ENCODE data around the gene LIMS1.
"Not testable (repeated sequence)": the region's sequence is repeated elsewhere in the genome, so short reads cannot be mapped to it uniquely, and the experiment has no call there.

LIMS1 gene

GRCh38 chr2:108670282-108670681 is 136.0 kb downstream of the LIMS1 start:
- not testable (repeated sequence) for DNase-seq

GRCh38 chr2:108672200-108672805 is 138.0 kb downstream of the LIMS1 start:
- not testable (repeated sequence) for DNase-seq

GRCh38 chr2:108676522-108676921 is 142.3 kb downstream of the LIMS1 start:
- DNase-seq, result not testable (repeated sequence)

- DNase-seq, result not testable (repeated sequence)
Observed at GRCh38 chr2:108677239-108677744, 143.0 kb downstream of the LIMS1 start.

DNA sequence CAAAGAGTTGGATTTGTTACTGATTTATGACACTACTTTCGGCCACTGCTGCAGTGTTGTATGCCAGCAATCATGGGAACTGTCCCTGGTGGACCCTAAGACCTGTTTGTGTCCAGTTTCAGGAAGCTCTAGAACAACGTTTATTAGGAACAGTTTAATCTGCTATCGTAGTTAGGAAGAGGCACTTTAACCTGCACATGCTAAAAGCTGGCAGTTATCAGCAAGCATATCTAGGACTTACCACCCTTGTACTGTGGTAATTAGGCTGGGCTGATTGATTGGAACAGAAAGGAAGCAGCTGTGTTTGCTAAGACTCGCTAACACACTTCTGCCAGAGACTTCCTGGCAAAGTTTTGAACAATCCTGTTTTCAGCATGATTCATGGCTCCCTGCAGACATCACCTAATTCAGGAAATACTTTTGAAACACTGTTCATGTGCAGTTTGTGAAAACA is 144.0 kb downstream of the LIMS1 start:
- not testable (repeated sequence) for DNase-seq

DNA sequence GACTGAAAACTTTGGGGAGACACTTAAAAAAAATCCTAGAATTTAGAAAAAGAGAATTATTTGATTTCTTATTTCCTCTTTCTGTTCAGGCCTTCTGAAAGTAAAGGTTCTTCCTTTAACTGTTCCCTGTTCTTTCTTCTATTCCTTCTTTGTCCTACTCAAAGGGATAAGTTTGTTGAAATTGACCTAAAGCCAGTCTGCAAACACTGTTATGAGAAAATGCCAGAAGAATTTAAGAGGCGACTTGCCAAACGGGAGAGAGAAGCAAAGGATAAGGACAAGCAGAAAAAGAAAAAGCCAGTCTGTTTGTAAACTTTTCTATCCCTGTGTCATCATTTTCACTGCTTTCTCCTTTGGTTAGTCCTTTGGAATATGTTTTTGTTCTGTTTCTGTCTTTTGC is 146.5 kb downstream of the LIMS1 start:
- not testable (repeated sequence) for DNase-seq

DNA sequence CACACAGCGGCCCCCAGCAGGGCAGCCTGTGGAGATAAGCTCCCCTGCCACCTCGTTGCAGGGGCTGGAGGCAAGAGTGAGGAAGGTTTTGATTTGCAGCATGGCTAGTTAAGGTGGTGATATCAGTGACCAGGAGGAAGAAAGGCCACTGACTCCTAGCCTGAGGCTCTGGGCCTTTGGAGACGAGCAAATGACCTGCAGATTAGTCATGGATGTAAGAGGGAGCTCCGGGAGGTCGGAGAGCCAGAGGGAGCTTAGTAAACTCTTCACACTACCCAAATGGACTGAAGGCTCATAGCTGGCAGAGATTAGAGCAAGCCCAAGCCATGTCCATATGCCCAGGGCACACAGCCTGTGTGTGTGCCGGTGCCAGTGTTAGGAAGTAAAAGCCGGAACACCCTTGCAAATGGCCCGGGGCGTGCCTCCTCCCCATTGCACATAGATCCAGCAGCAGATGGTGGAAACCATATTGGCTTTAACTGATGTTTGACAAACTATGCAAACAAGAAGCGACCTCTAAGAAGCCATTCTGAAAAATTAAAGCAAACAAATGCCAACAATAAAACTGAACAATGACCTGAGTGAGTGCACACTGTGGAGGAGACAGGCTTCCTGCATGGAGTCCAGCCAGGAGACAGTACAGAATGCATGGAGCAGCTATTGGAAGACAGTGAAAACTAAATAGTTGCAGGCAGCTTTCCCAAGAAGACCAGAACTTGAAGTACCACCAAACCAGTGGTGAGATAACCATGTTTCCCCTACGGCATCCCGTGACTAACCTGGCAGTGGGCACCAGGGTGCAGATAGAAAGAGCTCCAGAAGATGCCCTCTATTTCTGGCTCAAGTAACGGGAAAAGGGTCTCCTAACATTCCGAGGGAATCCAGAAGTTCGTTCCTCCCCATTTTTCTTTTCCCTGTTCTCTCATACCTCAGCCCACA is 154.8 kb downstream of the LIMS1 start:
- not testable (repeated sequence) for DNase-seq

DNA sequence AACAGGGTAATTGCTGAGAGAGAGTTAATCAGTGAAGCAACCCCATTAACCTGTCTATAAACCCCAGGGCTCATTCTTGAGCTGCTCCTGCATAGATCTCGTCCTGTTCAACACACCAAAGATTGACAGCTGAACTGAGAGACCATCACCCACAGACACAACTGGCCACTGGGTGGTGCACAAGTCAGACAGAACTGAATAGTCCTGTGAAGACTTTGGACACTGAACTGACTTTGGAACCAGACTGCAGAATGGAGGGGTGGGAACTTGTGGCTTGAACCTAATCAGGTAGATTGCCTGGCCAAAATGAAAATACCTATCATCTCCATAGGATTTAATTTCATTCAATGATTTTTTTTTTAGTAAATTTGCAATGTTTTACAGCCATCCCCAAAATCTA is 155.7 kb downstream of the LIMS1 start:
- not testable (repeated sequence) for DNase-seq

DNA sequence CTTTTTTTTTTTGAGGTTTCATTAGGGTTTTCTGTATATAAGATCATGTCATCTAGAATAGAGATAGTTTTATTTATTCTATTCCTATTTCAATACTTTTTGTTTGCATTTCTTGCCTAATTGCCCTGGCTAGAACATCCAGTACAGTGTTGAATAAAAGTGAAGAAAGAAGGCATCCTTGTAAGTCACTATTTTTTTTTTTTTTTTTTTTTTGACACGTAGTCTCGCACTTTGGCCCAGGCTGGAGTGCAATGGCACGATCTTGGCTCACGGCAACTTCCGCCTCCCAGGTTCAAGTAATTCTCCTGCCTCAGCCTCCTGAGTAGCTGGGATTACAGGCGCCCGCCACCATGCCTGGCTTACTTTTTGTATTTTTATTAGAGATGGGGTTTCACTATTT is 157.2 kb downstream of the LIMS1 start:
- DNase-seq, result no peak

GRCh38 chr2:108701208-108701607 is 166.9 kb downstream of the LIMS1 start:
- DNase-seq, result no peak

- DNase-seq, result no peak
Observed at GRCh38 chr2:108701806-108702205, 167.5 kb downstream of the LIMS1 start.

DNA sequence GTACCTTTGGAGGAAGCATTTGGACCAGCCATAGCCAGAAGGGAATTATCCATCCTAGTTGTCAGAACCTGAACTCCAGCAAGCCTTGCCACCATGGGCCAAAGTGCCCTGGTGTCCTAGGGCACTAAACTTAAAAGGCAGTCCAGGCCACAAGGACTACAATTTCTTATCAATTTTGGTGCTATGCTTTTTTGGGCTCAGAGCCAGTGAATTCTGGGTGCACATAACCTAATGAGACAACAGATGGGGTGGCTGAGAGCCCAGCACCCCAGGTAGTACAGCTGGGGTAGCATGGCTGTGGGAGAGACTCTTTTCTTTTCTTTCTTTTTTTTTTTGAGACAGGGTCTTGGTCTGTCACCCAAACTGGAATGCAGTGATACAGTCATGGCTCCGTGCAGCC is 170.6 kb downstream of the LIMS1 start:
- DNase-seq, result no peak

GRCh38 chr2:108707300-108707699 is 173.0 kb downstream of the LIMS1 start:
- no peak for DNase-seq

- not testable (repeated sequence) for DNase-seq
Observed at GRCh38 chr2:108716971-108717370, 182.7 kb downstream of the LIMS1 start.

GRCh38 chr2:108719149-108720044 is 185.1 kb downstream of the LIMS1 start, which contains the start of gene RANBP2:
TSS of gene RANBP2 (plus strand) at chr2:108719482. CDS start at chr2:108719607, 125 bp downstream.
- DNase-seq, result peak; percentile 94

- not testable (repeated sequence) for DNase-seq
Observed at GRCh38 chr2:108726048-108726447, 191.8 kb downstream of the LIMS1 start.

- not testable (repeated sequence) for DNase-seq
Observed at GRCh38 chr2:108734656-108735055, 200.4 kb downstream of the LIMS1 start.
